ENCODE results near the gene AFF3. TPM values are rescaled to one million over a fixed set of nuclear protein-coding genes. Genes with fewer than 3 reads are reported as not detected.

Gene AFF3
- 0.02 to 0.08 TPM (median 0.05 TPM) in 5 replicates for total RNA-seq (2022; extraction: Qiagen RNA extraction)

GRCh38 chr2:100142393-100142792 lies at the start of gene AFF3:
TSS of gene AFF3 (minus strand) at chr2:100142590. CDS start at chr2:100104454, 38,136 bp downstream.

Other genes with a start within 250 kb of the AFF3 start
- 1.5 to 3.3 TPM (median 2.1 TPM) in 5 replicates for gene LONRF2, start 179.9 kb upstream of the AFF3 start, total RNA-seq (2022; extraction: Qiagen RNA extraction)